Transverse colon (tissue), 4 donors: ENCODE results near the gene ZNF652. TPM values are rescaled to one million over a fixed set of nuclear protein-coding genes. Genes with fewer than 3 reads are reported as not detected.
A peak's percentile ranks its signal among the peaks of the same experiment; 100 is the strongest.

Experiments used
- DNase-seq: peaks from one replicate; pipeline ENCODE4 v3.0.0-alpha.2; 2019
- H3K27ac ChIP-seq, 4 donors: fragments of 200-600 bp; sonication (generic); 2 replicates each; pipeline ENCODE4 v1.5.1; 2016 to 2018; ENCODE audit warnings: inconsistent platforms in 4 of 4
- H3K27me3 ChIP-seq: fragments of 200-600 bp; sonication (generic); 2 replicates; pipeline ENCODE4 v1.5.1; 2017; ENCODE audit warnings: inconsistent platforms
- H3K36me3 ChIP-seq, 4 donors: fragments of 200-600 bp; sonication (generic); 2 replicates each; pipeline ENCODE4 v1.5.1; 2017 to 2019; ENCODE audit warnings: inconsistent platforms in 4 of 4
- H3K4me1 ChIP-seq, 4 donors: fragments of 200-600 bp; sonication (generic); 2 replicates each; pipeline ENCODE4 v1.5.1; 2017 to 2020; ENCODE audit warnings: inconsistent platforms in 4 of 4
- H3K4me3 ChIP-seq, 4 donors: fragments of 200-600 bp; sonication (generic); 1 replicate in 1 of 4; 2 replicates in 3 of 4; pipeline versions ENCODE4 v1.5.1 to v1.6.1; 2017 to 2019; ENCODE audit warnings: inconsistent platforms in 4 of 4
- H3K9me3 ChIP-seq, 2 donors: fragments of 200-600 bp; sonication (generic); 2 replicates each; pipeline ENCODE4 v1.5.1; 2017 to 2019; ENCODE audit warnings: inconsistent platforms in 2 of 2
- EP300 ChIP-seq: sonication (generic); formaldehyde crosslinking; IDR thresholded peaks from one replicate; pipeline ENCODE4 v1.6.1; 2017; ENCODE audit warnings: antibody characterized with exemption, low read depth
- POLR2A ChIP-seq: fragments of 450-650 bp; IDR thresholded peaks from one replicate; pipeline ENCODE4 v1.6.1; 2016; ENCODE audit warnings: antibody characterized with exemption, mild to moderate bottlenecking, moderate library complexity
- POLR2AphosphoS5 ChIP-seq, 3 donors: sonication (generic); formaldehyde crosslinking; IDR thresholded peaks; one replicate each; pipeline ENCODE4 v1.6.1; 2016; ENCODE audit warnings: antibody characterized with exemption in 3 of 3
- WGBS, 2 donors: methylation state at CpG; one replicate each; pipeline ENCODE4 v1.1.5; 2018; ENCODE audit warnings: low coverage in 1 of 2; 5-methylcytosine and 5-hydroxymethylcytosine counted together
- in situ Hi-C, 4 donors: fragments of 200-750 bp; cut with MboI; loops; one replicate each; pipeline versions ENCODE4 v1.15.0 to v1.15.1; 2017; ENCODE audit warnings: low sequenced_read_pairs in 3 of 4, low pct_ligation_motif_present in 1 of 4, low pct_unique_long_range_greater_than_20kb in 1 of 4
- intact Hi-C: fragments of 100-400 bp; cut with DNase I; formaldehyde crosslinking; loops from one replicate; pipeline ENCODE4 v1.15.1; 2023; ENCODE audit warnings: low total_unique reads
- total RNA-seq, 4 donors: library from RNA; depleted of rRNA; stranded (reverse); fragments of >200 nt; gene quantifications; one replicate each; pipeline ENCODE4 v1.1.0, GENCODE V29; 2016
- TF ChIP-seq, protein P1 (sequence below), 5 experiments: fragments of 200-600 bp in 3 of 5; fragments of 450-650 bp in 2 of 5; sonication (generic) in 3 of 5; IDR thresholded peaks; 1 replicate in 2 of 5; 2 replicates in 3 of 5; pipeline ENCODE4 v1.5.1; 2016 to 2017; ENCODE audit warnings: antibody characterized with exemption in 5 of 5, inconsistent platforms in 3 of 5, mild to moderate bottlenecking in 2 of 5, moderate library complexity in 1 of 5

Gene ZNF652
- total RNA-seq, 4 donors from 2014 or later, result 25.8 to 55.6 (median 50.2) TPM

DNA sequence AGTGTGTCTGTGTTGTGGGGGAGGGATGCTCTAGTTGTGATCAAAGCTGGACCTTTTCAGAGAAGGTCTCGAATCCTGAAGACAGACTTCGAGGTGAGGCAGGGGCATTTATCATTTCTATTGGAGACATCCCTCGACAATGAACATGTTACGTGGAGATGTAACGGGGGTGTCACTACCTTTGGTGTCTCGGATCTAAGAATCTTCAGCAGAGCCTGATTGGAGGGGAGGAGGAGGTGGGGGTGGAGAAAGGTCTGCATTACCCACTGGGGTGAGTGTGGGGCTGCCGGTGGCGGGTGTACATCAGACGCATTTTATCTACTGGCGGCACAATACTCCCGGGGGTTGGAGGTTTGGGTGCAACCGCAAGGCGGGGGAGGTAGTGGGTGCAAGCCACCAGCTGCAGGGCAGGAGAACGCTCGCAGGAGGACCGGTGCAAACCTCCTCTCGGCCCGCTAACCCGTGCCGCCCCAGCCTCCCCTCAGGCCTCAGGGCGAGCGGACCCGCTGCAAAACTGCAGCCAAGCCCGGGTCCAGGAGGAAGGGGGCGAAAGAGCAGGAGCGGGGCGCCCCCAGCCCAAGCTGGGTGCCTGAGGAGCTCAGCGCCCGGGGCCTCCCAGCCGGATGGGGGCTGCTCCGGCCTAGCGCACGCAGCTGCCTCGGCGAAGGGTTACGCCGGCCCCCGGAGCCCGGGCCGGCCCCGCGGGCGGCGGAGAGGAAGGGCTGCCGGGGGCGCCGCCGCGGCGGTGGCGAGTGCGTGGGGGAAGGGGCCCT is 735 bp downstream of the ZNF652 start:
- intact Hi-C loops (no loop called here), in situ Hi-C loops (no loop called here)
- peaks cover 18 to 52% (median 34%) of the 10 kb centered on the region in 4 donors for H3K4me1 ChIP-seq
- no peaks in the 10 kb centered on the region for H3K27me3 ChIP-seq
- WGBS, 2 donors, result 0% methylated on average over 3 to 20 of the region's 52 CpGs
- DNase-seq, result peak; percentile 74
- no peaks in the 10 kb centered on the region for H3K36me3 ChIP-seq
- H3K9me3 ChIP-seq, result no peaks in the 10 kb centered on the region
- H3K27ac ChIP-seq, result peak overlapping the region; percentile 92 to 98 (median 98)
- TF ChIP-seq POLR2A, result peak; percentile 64
- peak; percentile 28 to 47 (median 37) for TF ChIP-seq POLR2AphosphoS5 (IDR thresholded peaks at IDR 0.05)
- TF ChIP-seq, protein P1, sequence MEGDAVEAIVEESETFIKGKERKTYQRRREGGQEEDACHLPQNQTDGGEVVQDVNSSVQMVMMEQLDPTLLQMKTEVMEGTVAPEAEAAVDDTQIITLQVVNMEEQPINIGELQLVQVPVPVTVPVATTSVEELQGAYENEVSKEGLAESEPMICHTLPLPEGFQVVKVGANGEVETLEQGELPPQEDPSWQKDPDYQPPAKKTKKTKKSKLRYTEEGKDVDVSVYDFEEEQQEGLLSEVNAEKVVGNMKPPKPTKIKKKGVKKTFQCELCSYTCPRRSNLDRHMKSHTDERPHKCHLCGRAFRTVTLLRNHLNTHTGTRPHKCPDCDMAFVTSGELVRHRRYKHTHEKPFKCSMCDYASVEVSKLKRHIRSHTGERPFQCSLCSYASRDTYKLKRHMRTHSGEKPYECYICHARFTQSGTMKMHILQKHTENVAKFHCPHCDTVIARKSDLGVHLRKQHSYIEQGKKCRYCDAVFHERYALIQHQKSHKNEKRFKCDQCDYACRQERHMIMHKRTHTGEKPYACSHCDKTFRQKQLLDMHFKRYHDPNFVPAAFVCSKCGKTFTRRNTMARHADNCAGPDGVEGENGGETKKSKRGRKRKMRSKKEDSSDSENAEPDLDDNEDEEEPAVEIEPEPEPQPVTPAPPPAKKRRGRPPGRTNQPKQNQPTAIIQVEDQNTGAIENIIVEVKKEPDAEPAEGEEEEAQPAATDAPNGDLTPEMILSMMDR (IDR thresholded peaks at IDR 0.05), result no peak
- H3K4me3 ChIP-seq, result peak overlapping the region; percentile 77 to 95 (median 86)

DNA sequence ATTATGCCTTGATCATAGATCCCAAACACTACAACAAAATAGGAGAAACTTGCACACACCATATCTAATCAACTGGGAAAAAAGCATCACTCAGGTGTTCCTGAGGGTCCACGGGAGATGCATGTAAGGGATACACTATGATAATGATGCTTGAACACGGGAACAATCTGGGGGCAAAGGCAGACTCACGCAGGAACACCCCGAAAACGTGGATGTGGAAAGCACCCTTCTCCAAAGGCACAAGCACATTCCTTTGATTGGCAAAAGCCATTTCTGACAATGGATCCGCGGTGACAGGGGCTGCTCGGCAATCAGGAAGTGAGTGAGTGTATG is 1.3 kb downstream of the ZNF652 start:
- H3K4me3 ChIP-seq, result peak overlapping the region; percentile 77 to 95 (median 86)
- TF ChIP-seq, protein P1 (IDR thresholded peaks at IDR 0.05), result no peak
- TF ChIP-seq POLR2AphosphoS5 (IDR thresholded peaks at IDR 0.05), result no peak
- TF ChIP-seq EP300, result no peak
- TF ChIP-seq POLR2A, result no peak
- 0% methylated on average over 1 to 8 of the region's 8 CpGs for WGBS, 2 donors
- peak; percentile 39 for DNase-seq
- in situ Hi-C loops, result no loop called here
- no peaks in the 10 kb centered on the region for H3K27me3 ChIP-seq
- intact Hi-C loops, result no loop called here
- peak overlapping the region; percentile 92 to 98 (median 98) for H3K27ac ChIP-seq
- H3K9me3 ChIP-seq, result no peaks in the 10 kb centered on the region
- peaks cover 18 to 52% (median 34%) of the 10 kb centered on the region in 4 donors for H3K4me1 ChIP-seq
- H3K36me3 ChIP-seq, result no peaks in the 10 kb centered on the region

DNA sequence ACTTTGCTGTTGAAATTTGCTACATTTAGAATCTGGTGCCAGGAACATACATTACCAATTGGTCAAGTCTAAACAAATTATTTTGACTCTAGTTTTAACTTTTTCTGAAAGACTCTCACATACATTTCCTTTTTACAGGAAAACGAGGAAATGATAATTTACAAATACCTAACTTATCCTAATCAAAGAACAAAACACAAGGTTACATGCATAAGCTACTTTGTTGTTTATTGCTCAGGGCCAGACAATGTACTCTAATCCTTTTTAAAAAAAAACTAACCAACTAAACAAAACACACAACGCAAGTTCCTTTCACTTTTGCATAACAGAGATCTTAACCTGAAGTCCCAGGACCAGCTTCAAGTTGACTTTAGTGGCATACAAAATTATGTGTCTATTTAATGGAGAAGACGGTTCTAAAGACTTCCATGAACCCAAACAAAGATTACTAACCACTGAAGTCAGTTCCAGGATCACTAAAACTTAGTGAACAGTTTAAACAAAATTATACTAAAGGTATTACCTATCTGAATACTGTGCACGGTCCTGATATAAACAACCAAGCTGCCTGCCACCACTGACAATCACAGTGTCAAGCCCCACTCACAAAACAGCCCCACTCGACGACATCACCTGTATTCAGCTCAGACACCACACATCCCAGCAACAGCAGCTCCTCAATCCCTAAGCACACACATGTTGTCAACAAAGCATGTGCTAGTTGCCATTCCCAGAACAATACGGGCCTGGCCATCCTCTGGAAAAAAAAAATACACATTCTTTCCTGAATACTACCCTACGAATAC is 1.9 kb downstream of the ZNF652 start:
- Histone ChIP-seq H3K9me3 (no peaks in the 10 kb centered on the region), H3K4me3 (peak overlapping the region in 3 of 4 donors; percentile 77 to 92 (median 81)), H3K36me3 (no peaks in the 10 kb centered on the region), H3K27ac (peak overlapping the region; percentile 92 to 98 (median 98)), H3K4me1 (peaks cover 18 to 52% (median 34%) of the 10 kb centered on the region in 4 donors), H3K27me3 (no peaks in the 10 kb centered on the region)
- in situ Hi-C loops (no loop called here), intact Hi-C loops (no loop called here)
- DNase-seq, result no peak
- WGBS, 2 donors, result 6 to 19% methylated on average over 8 of the region's 8 CpGs
- TF ChIP-seq POLR2AphosphoS5 (IDR thresholded peaks at IDR 0.05) (peak in 1 of 3 donors; percentile 35), POLR2A (no peak), EP300 (no peak)
- TF ChIP-seq, protein P1 (IDR thresholded peaks at IDR 0.05), result no peak

DNA sequence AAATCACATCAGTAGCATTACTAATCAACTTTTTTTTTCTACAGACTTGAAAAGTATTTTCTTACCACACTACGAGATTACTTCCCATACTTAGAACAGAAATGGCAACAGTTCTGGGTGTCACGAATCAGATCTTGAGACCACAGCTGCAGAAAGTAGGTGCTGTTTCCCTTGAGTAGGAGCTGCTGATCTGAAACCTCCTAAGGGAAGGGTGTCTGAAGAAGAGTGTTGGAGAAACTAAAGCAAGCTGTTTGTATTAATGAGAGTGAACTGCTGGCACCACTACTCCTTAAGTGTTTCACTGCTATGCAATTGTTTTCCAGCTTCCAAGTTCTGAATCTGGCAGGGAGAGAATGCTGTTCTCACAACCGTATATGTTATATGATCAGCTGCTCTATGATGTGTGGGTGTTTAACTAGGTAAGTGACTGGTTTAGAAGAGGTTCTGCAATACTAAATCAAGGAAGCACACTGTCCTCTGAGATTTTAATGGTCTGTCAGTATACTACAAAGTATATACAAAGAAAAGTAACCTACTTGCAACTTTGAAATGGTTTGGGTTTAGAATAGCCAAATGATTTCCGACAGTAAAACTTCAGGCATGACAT is 3.3 kb downstream of the ZNF652 start:
- Histone ChIP-seq H3K4me1 (peaks cover 18 to 59% (median 37%) of the 10 kb centered on the region in 4 donors), H3K4me3 (no peak overlapping the region), H3K27ac (peak overlapping the region; percentile 92 to 98 (median 98)), H3K27me3 (no peaks in the 10 kb centered on the region), H3K9me3 (no peaks in the 10 kb centered on the region), H3K36me3 (no peaks in the 10 kb centered on the region)
- DNase-seq, result no peak
- in situ Hi-C loops, result no loop called here
- intact Hi-C loops, result no loop called here
- WGBS, 2 donors, result 30 to 37% methylated on average over 4 of the region's 4 CpGs
- no peak for TF ChIP-seq EP300
- no peak for TF ChIP-seq POLR2A
- TF ChIP-seq, protein P1 (IDR thresholded peaks at IDR 0.05), result no peak
- no peak for TF ChIP-seq POLR2AphosphoS5 (IDR thresholded peaks at IDR 0.05)
